ENCODE results near the gene ETV1.

- TF ChIP-seq CTCF (IDR thresholded peaks at IDR 0.05) (no peak), POLR2AphosphoS5 (IDR thresholded peaks at IDR 0.05; ENCODE audit: low read depth, low read length) (no peak)
These were observed 27.5 kb upstream of the ETV1 start for GRCh38 chr7:14016950-14017349.

Measured in Panc1 (cell line).